Body of pancreas (tissue), 4 donors: ENCODE data around the gene CARD11. TPM values are rescaled to one million over a fixed set of nuclear protein-coding genes. Genes with fewer than 3 reads are reported as not detected.

Experiments used
- ATAC-seq: fragments of 150-250 bp; one replicate; pipeline ENCODE4 v1.9.1; 2016
- DNase-seq, 4 donors: peaks; one replicate each; pipeline ENCODE4 v3.0.0-alpha.2; 2019
- H3K27ac ChIP-seq, 4 donors: fragments of 200-600 bp; sonication (generic); 1 replicate in 3 of 4; 2 replicates in 1 of 4; pipeline versions ENCODE4 v1.5.1 to v1.6.1; 2016 to 2019; ENCODE audit warnings: mild to moderate bottlenecking in 1 of 4, mixed read lengths in 1 of 4, moderate library complexity in 1 of 4
- H3K27me3 ChIP-seq, 2 donors: fragments of 200-600 bp; sonication (generic); one replicate each; pipeline ENCODE4 v1.6.0; 2016; ENCODE audit warnings: mild to moderate bottlenecking in 1 of 2
- H3K36me3 ChIP-seq, 2 donors: fragments of 200-600 bp; sonication (generic); replicated peaks in 1 of 2; 2 replicates each; pipeline ENCODE4 v1.5.1; 2016; ENCODE audit warnings: low read depth in 2 of 2; ENCODE audit not compliant: insufficient read depth in 1 of 2
- H3K4me1 ChIP-seq: fragments of 200-600 bp; sonication (generic); one replicate; pipeline ENCODE4 v1.6.0; 2016
- H3K4me3 ChIP-seq, 2 donors: fragments of 200-600 bp; sonication (generic); 1 replicate in 1 of 2; 2 replicates in 1 of 2; pipeline ENCODE4 v1.5.1; 2016 to 2019
- H3K9me3 ChIP-seq, 3 donors: fragments of 200-600 bp; sonication (generic); 1 replicate in 2 of 3; 2 replicates in 1 of 3; pipeline ENCODE4 v1.5.1; 2016
- CTCF ChIP-seq, 7 experiments: fragments of 450-650 bp in 4 of 7; fragments of 200-600 bp in 3 of 7; sonication (generic) in 3 of 7; IDR thresholded peaks; one replicate each; pipeline ENCODE4 v1.5.1; 2016 to 2019; ENCODE audit warnings: antibody characterized with exemption in 7 of 7
- POLR2A ChIP-seq, 3 donors: fragments of 450-650 bp; IDR thresholded peaks; one replicate each; pipeline ENCODE4 v1.6.1; 2016; ENCODE audit warnings: antibody characterized with exemption in 3 of 3, mild to moderate bottlenecking in 2 of 3
- WGBS, 2 donors: methylation state at CpG; one replicate each; pipeline ENCODE4 v1.1.5; 2017; 5-methylcytosine and 5-hydroxymethylcytosine counted together
- intact Hi-C: fragments of 100-400 bp; cut with DNase I; formaldehyde crosslinking; loops from one replicate; pipeline ENCODE4 v1.15.1; 2023
- total RNA-seq, 2 donors: library from RNA; depleted of rRNA; stranded (reverse); fragments of >200 nt; gene quantifications; one replicate each; pipeline ENCODE4 v1.1.0, GENCODE V29; 2016

The CARD11 gene
- total RNA-seq, 2 donors from 2014 or later, result 2.0 to 3.4 TPM

GRCh38 chr7:2944739-2945138, 98.9 kb downstream of the CARD11 start:
- ATAC-seq (no peak), DNase-seq (peak in 1 of 4 donors; percentile 1)
- Histone ChIP-seq H3K4me3 (no peak overlapping the region), H3K9me3 (no peaks in the 10 kb centered on the region), H3K36me3 (no peaks in the 10 kb centered on the region), H3K4me1 (no peaks in the 10 kb centered on the region), H3K27me3 (no peaks in the 10 kb centered on the region), H3K27ac (no peak overlapping the region)
- 67 to 82% methylated on average over 5 of the region's 5 CpGs for WGBS, 2 donors
- TF ChIP-seq CTCF (IDR thresholded peaks at IDR 0.05), result no peak
- no peak for TF ChIP-seq POLR2A (IDR thresholded peaks at IDR 0.05)
- intact Hi-C loops, result no loop called here

GRCh38 chr7:2943851-2944601, 99.6 kb downstream of the CARD11 start:
- Histone ChIP-seq H3K27ac (no peak overlapping the region), H3K27me3 (no peaks in the 10 kb centered on the region), H3K9me3 (no peaks in the 10 kb centered on the region), H3K4me1 (no peaks in the 10 kb centered on the region), H3K36me3 (no peaks in the 10 kb centered on the region), H3K4me3 (no peak overlapping the region)
- 88 to 89% methylated on average over 34 to 35 of the region's 35 CpGs for WGBS, 2 donors
- intact Hi-C loops, result no loop called here
- DNase-seq (peak in 1 of 4 donors; percentile 2), ATAC-seq (no peak)
- TF ChIP-seq CTCF (IDR thresholded peaks at IDR 0.05) (no peak), POLR2A (IDR thresholded peaks at IDR 0.05) (no peak)

- Histone ChIP-seq H3K4me1 (no peaks in the 10 kb centered on the region), H3K9me3 (no peaks in the 10 kb centered on the region), H3K36me3 (no peaks in the 10 kb centered on the region), H3K27me3 (no peaks in the 10 kb centered on the region), H3K4me3 (no peak overlapping the region), H3K27ac (no peak overlapping the region)
- TF ChIP-seq POLR2A (IDR thresholded peaks at IDR 0.05), result no peak
- TF ChIP-seq CTCF (IDR thresholded peaks at IDR 0.05), result no peak
- WGBS, 2 donors, result 75 to 89% methylated on average over 12 of the region's 12 CpGs
- DNase-seq (peak in 1 of 4 donors; percentile 1), ATAC-seq (no peak)
- intact Hi-C loops, result no loop called here
These were observed 102.3 kb downstream of the CARD11 start for GRCh38 chr7:2941216-2941859.

- no peak overlapping the region for H3K4me3 ChIP-seq
- no peak for ATAC-seq
- no peaks in the 10 kb centered on the region for H3K36me3 ChIP-seq
- no peaks in the 10 kb centered on the region for H3K4me1 ChIP-seq
- no peak for TF ChIP-seq POLR2A (IDR thresholded peaks at IDR 0.05)
- TF ChIP-seq CTCF (IDR thresholded peaks at IDR 0.05), result no peak
- no peaks in the 10 kb centered on the region for H3K9me3 ChIP-seq
- intact Hi-C loops, result no loop called here
- no peak overlapping the region for H3K27ac ChIP-seq
- no peaks in the 10 kb centered on the region for H3K27me3 ChIP-seq
- DNase-seq, result no peak
These were observed 103.2 kb downstream of the CARD11 start for GRCh38 chr7:2940466-2940865.
